ENCODE data around the gene PAK5.

PAK5 gene

DNA sequence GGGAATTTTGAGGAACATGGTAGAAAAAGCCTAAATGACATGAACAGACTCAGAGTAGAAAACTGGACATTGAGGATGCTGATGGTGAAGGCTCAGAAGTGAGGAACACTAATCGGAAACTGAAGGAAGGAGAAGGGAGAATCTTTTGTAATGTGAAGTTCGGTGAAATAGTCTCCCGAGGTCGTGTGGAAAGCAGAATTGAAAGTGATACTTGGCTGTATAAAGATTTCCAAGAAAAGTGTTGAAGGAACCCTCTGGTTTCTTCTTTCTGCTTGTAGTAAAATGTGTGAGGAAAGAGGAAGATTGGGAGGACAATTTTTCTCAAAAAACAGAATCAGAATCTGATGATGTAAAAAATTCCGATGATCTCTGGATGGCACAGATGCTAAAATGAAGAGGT lies 209.0 kb downstream of the PAK5 start:
- no peaks in the 10 kb centered on the region for H3K9me2 ChIP-seq (replicated peaks; ENCODE audit: insufficient read depth, low read length)
- H3K9ac ChIP-seq (ENCODE audit: low read length), result no peak overlapping the region
- no peak overlapping the region for H3K4me3 ChIP-seq (ENCODE audit: insufficient read depth, low read length, poor library complexity, severe bottlenecking)
- H3K4me2 ChIP-seq (ENCODE audit: low read depth, low read length, poor library complexity, severe bottlenecking), result no peak overlapping the region
- H3K9me3 ChIP-seq (ENCODE audit: insufficient read depth, low read length), result no peaks in the 10 kb centered on the region
- H3K36me3 ChIP-seq (ENCODE audit: low read length), result no peaks in the 10 kb centered on the region
- no peaks in the 10 kb centered on the region for H3K27me3 ChIP-seq (ENCODE audit: low read length)
- no peak overlapping the region for H3K27ac ChIP-seq (ENCODE audit: low read depth, low read length)
- no peaks in the 10 kb centered on the region for H3F3A ChIP-seq (ENCODE audit: insufficient read depth)
- H3K79me2 ChIP-seq (ENCODE audit: insufficient read depth, low read length), result no peaks in the 10 kb centered on the region
- no peaks in the 10 kb centered on the region for H4K20me1 ChIP-seq (ENCODE audit: low read depth, low read length)
- TF ChIP-seq EZH2phosphoT487 (conservative IDR thresholded peaks at IDR 0.05; ENCODE audit: low read length), result no peak
- H2AFZ ChIP-seq (ENCODE audit: low read depth, low read length, severe bottlenecking), result no peak overlapping the region

GRCh38 chr20:9628589-9628988 lies 210.3 kb downstream of the PAK5 start:
- Histone ChIP-seq H3K79me2 (ENCODE audit: insufficient read depth, low read length) (no peaks in the 10 kb centered on the region), H3K9ac (ENCODE audit: low read length) (no peak overlapping the region), H3K27me3 (ENCODE audit: low read length) (no peaks in the 10 kb centered on the region), H3K9me3 (ENCODE audit: insufficient read depth, low read length) (no peaks in the 10 kb centered on the region), H2AFZ (ENCODE audit: low read depth, low read length, severe bottlenecking) (no peak overlapping the region), H3K4me2 (ENCODE audit: low read depth, low read length, poor library complexity, severe bottlenecking) (no peak overlapping the region), H4K20me1 (ENCODE audit: low read depth, low read length) (no peaks in the 10 kb centered on the region), H3K36me3 (ENCODE audit: low read length) (no peaks in the 10 kb centered on the region), H3K9me2 (replicated peaks; ENCODE audit: insufficient read depth, low read length) (no peaks in the 10 kb centered on the region), H3K27ac (ENCODE audit: low read depth, low read length) (no peak overlapping the region), H3K4me3 (ENCODE audit: insufficient read depth, low read length, poor library complexity, severe bottlenecking) (no peak overlapping the region), H3F3A (ENCODE audit: insufficient read depth) (no peaks in the 10 kb centered on the region)
- TF ChIP-seq, protein P1, sequence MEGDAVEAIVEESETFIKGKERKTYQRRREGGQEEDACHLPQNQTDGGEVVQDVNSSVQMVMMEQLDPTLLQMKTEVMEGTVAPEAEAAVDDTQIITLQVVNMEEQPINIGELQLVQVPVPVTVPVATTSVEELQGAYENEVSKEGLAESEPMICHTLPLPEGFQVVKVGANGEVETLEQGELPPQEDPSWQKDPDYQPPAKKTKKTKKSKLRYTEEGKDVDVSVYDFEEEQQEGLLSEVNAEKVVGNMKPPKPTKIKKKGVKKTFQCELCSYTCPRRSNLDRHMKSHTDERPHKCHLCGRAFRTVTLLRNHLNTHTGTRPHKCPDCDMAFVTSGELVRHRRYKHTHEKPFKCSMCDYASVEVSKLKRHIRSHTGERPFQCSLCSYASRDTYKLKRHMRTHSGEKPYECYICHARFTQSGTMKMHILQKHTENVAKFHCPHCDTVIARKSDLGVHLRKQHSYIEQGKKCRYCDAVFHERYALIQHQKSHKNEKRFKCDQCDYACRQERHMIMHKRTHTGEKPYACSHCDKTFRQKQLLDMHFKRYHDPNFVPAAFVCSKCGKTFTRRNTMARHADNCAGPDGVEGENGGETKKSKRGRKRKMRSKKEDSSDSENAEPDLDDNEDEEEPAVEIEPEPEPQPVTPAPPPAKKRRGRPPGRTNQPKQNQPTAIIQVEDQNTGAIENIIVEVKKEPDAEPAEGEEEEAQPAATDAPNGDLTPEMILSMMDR (IDR thresholded peaks at IDR 0.05; ENCODE audit: insufficient read depth, low read length, poor library complexity, severe bottlenecking), result no peak

GRCh38 chr20:9628141-9628540 lies 210.7 kb downstream of the PAK5 start:
- Histone ChIP-seq H2AFZ (ENCODE audit: low read depth, low read length, severe bottlenecking) (no peak overlapping the region), H3K4me3 (ENCODE audit: insufficient read depth, low read length, poor library complexity, severe bottlenecking) (no peak overlapping the region), H3F3A (ENCODE audit: insufficient read depth) (no peaks in the 10 kb centered on the region), H4K20me1 (ENCODE audit: low read depth, low read length) (no peaks in the 10 kb centered on the region), H3K9ac (ENCODE audit: low read length) (no peak overlapping the region), H3K27me3 (ENCODE audit: low read length) (no peaks in the 10 kb centered on the region), H3K4me2 (ENCODE audit: low read depth, low read length, poor library complexity, severe bottlenecking) (no peak overlapping the region), H3K79me2 (ENCODE audit: insufficient read depth, low read length) (no peaks in the 10 kb centered on the region), H3K9me2 (replicated peaks; ENCODE audit: insufficient read depth, low read length) (no peaks in the 10 kb centered on the region), H3K9me3 (ENCODE audit: insufficient read depth, low read length) (no peaks in the 10 kb centered on the region), H3K27ac (ENCODE audit: low read depth, low read length) (no peak overlapping the region), H3K36me3 (ENCODE audit: low read length) (no peaks in the 10 kb centered on the region)
- TF ChIP-seq, protein P1 (IDR thresholded peaks at IDR 0.05; ENCODE audit: insufficient read depth, low read length, poor library complexity, severe bottlenecking), result no peak
- TF ChIP-seq EZH2phosphoT487 (conservative IDR thresholded peaks at IDR 0.05; ENCODE audit: low read length), result no peak

- Histone ChIP-seq H3K79me2 (ENCODE audit: insufficient read depth, low read length) (no peaks in the 10 kb centered on the region), H3K36me3 (ENCODE audit: low read length) (no peaks in the 10 kb centered on the region), H4K20me1 (ENCODE audit: low read depth, low read length) (no peaks in the 10 kb centered on the region), H3K9me2 (replicated peaks; ENCODE audit: insufficient read depth, low read length) (no peaks in the 10 kb centered on the region), H3F3A (ENCODE audit: insufficient read depth) (no peaks in the 10 kb centered on the region), H3K27ac (ENCODE audit: low read depth, low read length) (no peak overlapping the region), H2AFZ (ENCODE audit: low read depth, low read length, severe bottlenecking) (no peak overlapping the region), H3K9me3 (ENCODE audit: insufficient read depth, low read length) (no peaks in the 10 kb centered on the region), H3K27me3 (ENCODE audit: low read length) (no peaks in the 10 kb centered on the region), H3K4me2 (ENCODE audit: low read depth, low read length, poor library complexity, severe bottlenecking) (no peak overlapping the region), H3K9ac (ENCODE audit: low read length) (no peak overlapping the region), H3K4me3 (ENCODE audit: insufficient read depth, low read length, poor library complexity, severe bottlenecking) (no peak overlapping the region)
- TF ChIP-seq, protein P1 (IDR thresholded peaks at IDR 0.05; ENCODE audit: insufficient read depth, low read length, poor library complexity, severe bottlenecking), result no peak
- no peak for TF ChIP-seq EZH2phosphoT487 (conservative IDR thresholded peaks at IDR 0.05; ENCODE audit: low read length)
These were observed 211.7 kb downstream of the PAK5 start for GRCh38 chr20:9627219-9627618.

Measured in SU-DHL-6 (cell line).